Ishikawa (cell line): Measurements from ENCODE around the gene OXLD1.

Source experiments
- CEBPB ChIP-seq: IDR thresholded peaks from 2 replicates; pipeline ENCODE4 v1.6.1; 2012
- CREB1 ChIP-seq: IDR thresholded peaks from 2 replicates; pipeline ENCODE4 v1.6.1; 2012; ENCODE audit warnings: low read depth
- EP300 ChIP-seq: IDR thresholded peaks from 2 replicates; pipeline ENCODE4 v1.6.1; 2012; ENCODE audit warnings: borderline replicate concordance
- FOXM1 ChIP-seq: IDR thresholded peaks from 2 replicates; pipeline ENCODE4 v1.6.1; 2012; ENCODE audit warnings: low read depth, borderline replicate concordance
- RAD21 ChIP-seq: IDR thresholded peaks from 2 replicates; pipeline ENCODE4 v1.6.1; 2012; ENCODE audit warnings: low read depth
- TEAD4 ChIP-seq: IDR thresholded peaks from 2 replicates; pipeline ENCODE4 v1.6.1; 2012
- USF1 ChIP-seq: IDR thresholded peaks from 2 replicates; pipeline ENCODE4 v1.6.1; 2012
- YY1 ChIP-seq: IDR thresholded peaks from 2 replicates; pipeline ENCODE4 v1.6.1; 2012; ENCODE audit warnings: low read depth

GRCh38 chr17:81652906-81653771 lies 13.3 kb downstream of the OXLD1 start:
- TF ChIP-seq CREB1 (no peak), USF1 (no peak), EP300 (no peak), CEBPB (no peak), TEAD4 (no peak), YY1 (no peak), RAD21 (no peak), FOXM1 (no peak)
